Epithelial cell of proximal tubule (primary cell): ENCODE results near the gene CXXC4. TPM values are rescaled to one million over a fixed set of nuclear protein-coding genes. Genes with fewer than 3 reads are reported as not detected.

Experiments used
- DNase-seq: peaks from one replicate; pipeline ENCODE4 v3.0.0-alpha.2; 2011; ENCODE audit warnings: low read depth
- H3K4me3 ChIP-seq: 2 replicates; pipeline ENCODE4 v1.5.1; 2011; ENCODE audit warnings: low read depth, mild to moderate bottlenecking, low read length
- total RNA-seq: library from RNA; depleted of rRNA; stranded (reverse); fragments of >200 nt; gene quantifications from 2 replicates; pipeline ENCODE4 v1.2.3, GENCODE V29; 2015
- TF ChIP-seq, protein P1 (sequence below): conservative IDR thresholded peaks from 2 replicates; pipeline ENCODE4 v1.5.1; 2012; ENCODE audit warnings: low read depth, mild to moderate bottlenecking, low read length

CXXC4 gene
- total RNA-seq, 1 donor from 2014 or later, result 0.29 TPM

DNA sequence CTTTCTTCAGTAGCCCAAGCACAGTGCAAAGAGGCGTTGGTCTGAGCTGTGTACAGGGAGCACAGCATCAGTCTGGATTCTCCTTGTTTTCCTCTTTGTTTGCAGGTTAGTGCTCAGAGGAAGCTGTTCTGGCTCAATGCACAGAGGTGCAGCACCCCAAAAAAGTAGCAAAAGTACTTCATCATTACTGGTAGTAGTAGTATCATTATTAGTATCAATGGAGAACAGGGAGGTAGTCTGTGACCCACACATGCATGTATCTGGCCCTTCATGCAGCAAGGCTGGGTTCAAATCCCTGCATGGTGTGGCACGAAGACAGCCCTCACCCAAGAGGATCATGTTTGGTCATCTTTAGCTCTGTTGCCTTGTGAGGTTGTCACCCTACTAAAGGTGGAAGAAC is 68.7 kb downstream of the CXXC4 start:
- DNase-seq, result no peak
- TF ChIP-seq, protein P1, sequence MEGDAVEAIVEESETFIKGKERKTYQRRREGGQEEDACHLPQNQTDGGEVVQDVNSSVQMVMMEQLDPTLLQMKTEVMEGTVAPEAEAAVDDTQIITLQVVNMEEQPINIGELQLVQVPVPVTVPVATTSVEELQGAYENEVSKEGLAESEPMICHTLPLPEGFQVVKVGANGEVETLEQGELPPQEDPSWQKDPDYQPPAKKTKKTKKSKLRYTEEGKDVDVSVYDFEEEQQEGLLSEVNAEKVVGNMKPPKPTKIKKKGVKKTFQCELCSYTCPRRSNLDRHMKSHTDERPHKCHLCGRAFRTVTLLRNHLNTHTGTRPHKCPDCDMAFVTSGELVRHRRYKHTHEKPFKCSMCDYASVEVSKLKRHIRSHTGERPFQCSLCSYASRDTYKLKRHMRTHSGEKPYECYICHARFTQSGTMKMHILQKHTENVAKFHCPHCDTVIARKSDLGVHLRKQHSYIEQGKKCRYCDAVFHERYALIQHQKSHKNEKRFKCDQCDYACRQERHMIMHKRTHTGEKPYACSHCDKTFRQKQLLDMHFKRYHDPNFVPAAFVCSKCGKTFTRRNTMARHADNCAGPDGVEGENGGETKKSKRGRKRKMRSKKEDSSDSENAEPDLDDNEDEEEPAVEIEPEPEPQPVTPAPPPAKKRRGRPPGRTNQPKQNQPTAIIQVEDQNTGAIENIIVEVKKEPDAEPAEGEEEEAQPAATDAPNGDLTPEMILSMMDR, result no peak
- no peak overlapping the region for H3K4me3 ChIP-seq

DNA sequence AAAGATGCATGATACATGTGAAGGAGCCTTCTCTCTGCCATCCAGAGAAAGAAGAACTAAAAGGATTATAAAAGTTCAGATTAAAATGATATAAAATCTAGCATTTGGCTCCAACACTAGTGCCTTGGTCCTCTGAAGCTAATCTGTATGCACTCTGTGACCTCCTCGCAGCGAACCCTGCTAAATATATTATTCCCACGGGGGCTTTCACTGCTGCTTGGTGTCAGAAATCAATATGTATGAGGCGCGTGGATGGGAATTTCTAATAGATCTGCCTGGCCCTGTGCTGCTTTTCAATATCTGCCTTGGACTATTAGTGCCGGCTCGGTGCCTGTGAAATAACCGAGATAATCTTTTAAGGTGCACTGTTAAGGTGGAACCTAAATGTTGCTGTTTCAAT is 69.7 kb downstream of the CXXC4 start:
- TF ChIP-seq, protein P1, result no peak
- H3K4me3 ChIP-seq, result peak overlapping the region; percentile 60

DNA sequence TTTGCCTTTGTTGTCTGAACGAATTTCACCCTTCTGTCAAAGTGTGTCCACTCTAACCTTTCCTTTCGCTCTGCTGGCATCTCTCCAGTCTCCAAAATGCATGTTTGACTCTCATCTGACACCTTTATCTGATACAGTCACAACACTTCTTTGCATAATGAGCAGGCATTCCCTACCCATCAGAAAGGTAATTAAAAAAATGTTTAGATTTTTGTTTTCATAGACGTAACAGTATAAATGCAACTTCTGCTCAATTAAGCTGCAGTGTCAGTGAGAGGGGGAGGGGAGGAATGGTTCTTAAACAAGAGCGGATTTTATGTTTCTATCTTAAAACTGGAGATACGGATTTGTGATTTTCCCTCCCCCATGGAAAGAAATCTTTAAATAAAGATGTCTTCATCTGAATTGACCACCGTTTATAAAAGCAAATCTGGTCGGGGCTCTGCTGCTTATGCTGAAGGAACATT is 70.2 kb downstream of the CXXC4 start:
- DNase-seq, result no peak
- TF ChIP-seq, protein P1, result no peak
- peak overlapping the region; percentile 60 for H3K4me3 ChIP-seq

More for the DNA sequence above, 69.7 kb downstream of the CXXC4 start:
- no peak for DNase-seq

DNA sequence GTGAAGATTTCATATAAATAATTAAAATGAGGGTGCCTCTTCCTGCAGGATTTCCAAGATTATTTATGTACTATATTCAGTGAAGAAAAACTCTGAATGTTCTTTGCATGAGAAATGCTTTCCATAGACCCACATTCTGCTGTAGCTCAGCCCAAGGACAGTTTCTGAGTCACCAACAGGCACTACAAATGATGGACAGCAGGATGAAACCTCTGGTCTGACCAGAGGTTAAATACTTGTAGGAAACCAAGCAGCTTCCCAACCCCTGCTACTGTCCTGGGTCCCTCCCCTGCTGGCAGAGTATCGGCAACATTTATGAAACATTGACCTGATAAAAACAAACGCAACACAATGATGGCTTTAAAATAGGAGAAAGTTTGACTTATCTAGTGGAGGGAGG is 73.1 kb downstream of the CXXC4 start:
- TF ChIP-seq, protein P1, result no peak
- no peak for DNase-seq
- no peak overlapping the region for H3K4me3 ChIP-seq

DNA sequence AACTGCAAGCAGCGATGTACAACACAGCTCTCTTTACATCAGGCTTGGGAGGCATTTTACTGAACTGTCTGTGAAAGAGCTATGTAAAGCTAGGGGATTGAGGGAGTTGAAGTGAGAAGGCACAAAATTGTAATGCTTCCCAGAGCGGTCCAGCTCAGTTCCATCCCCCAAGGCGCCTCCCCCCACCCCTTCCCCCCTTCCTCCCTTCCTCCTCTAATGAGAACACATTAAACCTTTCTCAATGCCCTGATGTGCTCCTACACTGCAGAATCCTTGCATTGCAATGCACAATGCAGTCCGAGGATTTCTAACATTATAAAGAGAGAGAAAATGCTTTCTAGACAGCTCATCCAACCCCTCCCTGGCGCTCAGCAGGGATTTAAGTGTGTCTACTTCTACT is 73.9 kb downstream of the CXXC4 start:
- DNase-seq, result no peak
- no peak overlapping the region for H3K4me3 ChIP-seq
- TF ChIP-seq, protein P1, result no peak
